AG20443 (cell line): ENCODE measurements around the gene GABRR2.

ENCODE experiments used
- DNase-seq: peaks from one replicate; pipeline ENCODE4 v3.0.0; 2012; ENCODE audit warnings: low spot score, mixed read lengths

The GABRR2 gene

GRCh38 chr6:89291256-89291819 lies 23.8 kb downstream of the GABRR2 start:
- no peak for DNase-seq

GRCh38 chr6:89290401-89291155 lies 24.5 kb downstream of the GABRR2 start:
- DNase-seq = no peak

GRCh38 chr6:89289710-89290109 lies 25.4 kb downstream of the GABRR2 start:
- DNase-seq = no peak

GRCh38 chr6:89287351-89288028 lies 27.6 kb downstream of the GABRR2 start:
- no peak for DNase-seq

- DNase-seq = no peak
Observed at GRCh38 chr6:89286516-89286915, 28.6 kb downstream of the GABRR2 start.

- no peak for DNase-seq
Observed at GRCh38 chr6:89284963-89285735, 29.9 kb downstream of the GABRR2 start.

- DNase-seq = no peak
Observed at GRCh38 chr6:89284081-89284480, 31.0 kb downstream of the GABRR2 start.

- DNase-seq = no peak
Observed at GRCh38 chr6:89282749-89283148, 32.4 kb downstream of the GABRR2 start.

- peak; percentile 61 for DNase-seq
Observed at GRCh38 chr6:89281779-89282246, 33.3 kb downstream of the GABRR2 start.

GRCh38 chr6:89278956-89279355 lies 36.1 kb downstream of the GABRR2 start:
- no peak for DNase-seq

- no peak for DNase-seq
Observed at GRCh38 chr6:89275900-89276299, 39.2 kb downstream of the GABRR2 start.

GRCh38 chr6:89273816-89274215 lies 41.3 kb downstream of the GABRR2 start:
- no peak for DNase-seq

GRCh38 chr6:89272596-89272995 lies 42.5 kb downstream of the GABRR2 start:
- DNase-seq = no peak

GRCh38 chr6:89270951-89271721 lies 44.0 kb downstream of the GABRR2 start:
- no peak for DNase-seq

- DNase-seq = no peak
Observed at GRCh38 chr6:89269981-89270380, 45.1 kb downstream of the GABRR2 start.

- DNase-seq = no peak
Observed at GRCh38 chr6:89269252-89269651, 45.8 kb downstream of the GABRR2 start.

- no peak for DNase-seq
Observed at GRCh38 chr6:89268776-89269175, 46.3 kb downstream of the GABRR2 start.

- DNase-seq = no peak
Observed at GRCh38 chr6:89267918-89268317, 47.2 kb downstream of the GABRR2 start.

- DNase-seq = no peak
Observed at GRCh38 chr6:89264296-89264695, 50.8 kb downstream of the GABRR2 start.

- no peak for DNase-seq
Observed at GRCh38 chr6:89260832-89261231, 54.3 kb downstream of the GABRR2 start.

GRCh38 chr6:89260310-89260709 lies 54.8 kb downstream of the GABRR2 start:
- no peak for DNase-seq

- DNase-seq = no peak
Observed at GRCh38 chr6:89258912-89259311, 56.2 kb downstream of the GABRR2 start.
